DMS53 treated with DMSO at 0.1 percent for 48 hours (cell line): ENCODE measurements around the gene TXNDC2.

Source experiments
- DNase-seq: peaks from one replicate; lab custom pipeline; 2025; ENCODE audit not compliant: unreplicated experiment; lab: John Stamatoyannopoulos, UW

TXNDC2 gene

GRCh38 chr18:9930299-9930884, 44.6 kb downstream of the TXNDC2 start:
- DNase-seq, result no peak

DNA sequence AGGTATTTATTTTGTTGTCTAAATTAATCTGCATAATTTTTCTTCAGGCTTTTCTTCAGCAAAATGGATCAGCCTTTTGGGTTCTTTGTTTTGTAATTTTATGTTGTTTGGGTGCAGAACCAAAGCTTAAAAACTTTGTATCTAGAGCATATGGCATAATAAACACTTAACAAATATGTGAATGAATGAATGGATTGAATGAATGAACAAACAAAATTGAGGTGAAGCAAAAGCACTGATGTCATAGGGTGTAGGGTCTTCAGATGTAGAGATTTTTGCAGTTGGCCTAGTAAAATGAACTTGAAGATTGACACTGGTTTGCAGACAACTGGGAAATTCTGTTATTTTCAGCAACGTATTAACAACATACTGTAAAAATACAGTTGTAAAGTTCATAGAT, 45.4 kb downstream of the TXNDC2 start:
- no peak for DNase-seq

GRCh38 chr18:9931678-9932077, 45.9 kb downstream of the TXNDC2 start:
- DNase-seq, result no peak

DNA sequence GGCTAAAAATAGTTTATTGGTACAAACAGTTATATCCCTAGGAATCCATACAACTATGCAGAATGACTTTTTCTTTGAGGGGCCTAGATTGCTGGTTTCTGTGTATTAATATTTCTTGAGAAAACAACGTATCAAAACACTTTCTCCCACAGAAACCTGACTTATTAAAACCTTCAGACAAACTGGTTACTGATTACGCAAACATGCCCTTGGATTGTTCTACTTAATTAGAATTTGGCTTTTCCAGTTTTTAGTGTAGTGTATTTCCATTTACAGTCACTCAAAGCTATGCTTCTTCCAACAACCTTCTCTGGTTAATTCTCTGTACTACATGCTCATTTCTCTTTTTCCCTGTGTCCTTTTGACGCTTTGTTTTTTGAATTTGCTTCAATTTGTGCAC, 48.1 kb downstream of the TXNDC2 start:
- DNase-seq, result no peak

DNA sequence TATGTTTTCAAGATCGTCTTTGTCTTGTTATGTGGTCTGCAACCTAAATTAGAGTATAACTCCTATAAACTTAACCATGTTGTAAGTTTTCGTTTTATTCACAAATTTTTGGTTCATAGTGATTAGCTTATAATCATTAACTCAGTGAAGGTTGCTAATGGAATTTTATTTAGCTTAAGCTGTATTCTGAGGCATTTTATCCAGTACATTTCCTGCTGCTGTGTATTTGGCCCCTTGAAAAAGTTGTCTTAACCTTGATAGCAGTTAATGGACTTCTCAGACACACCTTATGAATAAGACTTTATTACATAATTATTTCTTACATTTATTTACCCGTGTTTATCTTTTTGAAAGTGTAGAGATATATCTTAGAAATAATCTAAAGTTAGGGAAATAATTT, 48.5 kb downstream of the TXNDC2 start:
- no peak for DNase-seq
